GM18498 (cell line): ENCODE results near the gene SPAG9.

Source experiments
- ATAC-seq: cut with Tn5 transposase; IDR thresholded peaks from one replicate; pipeline ENCODE4 v1.9.1; 2021; ENCODE audit warnings: mild to moderate bottlenecking, moderate library complexity; ENCODE audit not compliant: unreplicated experiment

The SPAG9 gene, protein sequence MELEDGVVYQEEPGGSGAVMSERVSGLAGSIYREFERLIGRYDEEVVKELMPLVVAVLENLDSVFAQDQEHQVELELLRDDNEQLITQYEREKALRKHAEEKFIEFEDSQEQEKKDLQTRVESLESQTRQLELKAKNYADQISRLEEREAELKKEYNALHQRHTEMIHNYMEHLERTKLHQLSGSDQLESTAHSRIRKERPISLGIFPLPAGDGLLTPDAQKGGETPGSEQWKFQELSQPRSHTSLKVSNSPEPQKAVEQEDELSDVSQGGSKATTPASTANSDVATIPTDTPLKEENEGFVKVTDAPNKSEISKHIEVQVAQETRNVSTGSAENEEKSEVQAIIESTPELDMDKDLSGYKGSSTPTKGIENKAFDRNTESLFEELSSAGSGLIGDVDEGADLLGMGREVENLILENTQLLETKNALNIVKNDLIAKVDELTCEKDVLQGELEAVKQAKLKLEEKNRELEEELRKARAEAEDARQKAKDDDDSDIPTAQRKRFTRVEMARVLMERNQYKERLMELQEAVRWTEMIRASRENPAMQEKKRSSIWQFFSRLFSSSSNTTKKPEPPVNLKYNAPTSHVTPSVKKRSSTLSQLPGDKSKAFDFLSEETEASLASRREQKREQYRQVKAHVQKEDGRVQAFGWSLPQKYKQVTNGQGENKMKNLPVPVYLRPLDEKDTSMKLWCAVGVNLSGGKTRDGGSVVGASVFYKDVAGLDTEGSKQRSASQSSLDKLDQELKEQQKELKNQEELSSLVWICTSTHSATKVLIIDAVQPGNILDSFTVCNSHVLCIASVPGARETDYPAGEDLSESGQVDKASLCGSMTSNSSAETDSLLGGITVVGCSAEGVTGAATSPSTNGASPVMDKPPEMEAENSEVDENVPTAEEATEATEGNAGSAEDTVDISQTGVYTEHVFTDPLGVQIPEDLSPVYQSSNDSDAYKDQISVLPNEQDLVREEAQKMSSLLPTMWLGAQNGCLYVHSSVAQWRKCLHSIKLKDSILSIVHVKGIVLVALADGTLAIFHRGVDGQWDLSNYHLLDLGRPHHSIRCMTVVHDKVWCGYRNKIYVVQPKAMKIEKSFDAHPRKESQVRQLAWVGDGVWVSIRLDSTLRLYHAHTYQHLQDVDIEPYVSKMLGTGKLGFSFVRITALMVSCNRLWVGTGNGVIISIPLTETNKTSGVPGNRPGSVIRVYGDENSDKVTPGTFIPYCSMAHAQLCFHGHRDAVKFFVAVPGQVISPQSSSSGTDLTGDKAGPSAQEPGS (N-terminal part only)

DNA sequence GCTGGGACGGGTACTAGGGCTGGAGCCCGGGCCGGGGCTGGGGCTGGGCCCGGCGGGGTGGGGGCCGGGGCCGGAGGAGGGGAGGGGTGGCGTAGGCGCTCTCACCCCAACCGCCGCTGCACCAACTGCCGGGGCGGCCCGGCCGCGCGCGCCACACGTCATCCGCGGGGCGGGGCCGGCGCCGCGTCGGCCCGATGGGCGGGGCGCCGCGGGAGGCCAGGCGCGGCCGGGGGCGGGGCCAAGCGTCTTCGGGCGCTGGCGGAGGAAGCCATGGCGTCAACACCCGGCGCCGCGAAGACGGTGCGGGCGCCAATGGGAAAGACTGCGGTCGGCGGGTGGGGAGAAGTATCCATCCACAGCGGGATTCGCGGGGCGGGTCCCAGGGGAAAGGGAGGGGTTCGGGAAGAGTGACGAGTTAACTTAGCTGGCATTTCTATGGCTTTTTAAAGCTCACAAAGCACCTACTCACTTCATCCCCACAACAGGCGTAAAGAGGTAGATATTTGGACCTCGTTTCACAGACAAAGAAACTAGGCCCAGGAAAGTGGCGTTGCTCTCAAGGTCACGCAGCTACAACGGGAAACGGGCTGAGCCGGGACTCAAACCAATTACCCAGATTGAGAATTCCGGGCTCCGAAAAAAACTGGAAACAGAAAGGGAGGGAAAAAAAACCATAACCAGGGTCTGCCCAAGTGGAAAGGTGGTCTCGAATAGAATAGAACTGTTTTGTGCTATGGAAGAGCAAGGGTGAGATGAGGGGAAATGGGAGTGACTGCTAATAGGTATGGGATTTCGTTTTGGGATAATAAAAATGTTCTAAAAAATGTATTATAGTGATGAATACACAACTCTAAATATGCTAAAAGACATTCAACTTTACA, at the start of gene SPAG9:
Gene SPAG9, minus strand, starts transcription at position 130 of the 881 bp plus-strand sequence. CDS start 212 bp downstream, outside the sequence.
- peak; percentile 78 for ATAC-seq

DNA sequence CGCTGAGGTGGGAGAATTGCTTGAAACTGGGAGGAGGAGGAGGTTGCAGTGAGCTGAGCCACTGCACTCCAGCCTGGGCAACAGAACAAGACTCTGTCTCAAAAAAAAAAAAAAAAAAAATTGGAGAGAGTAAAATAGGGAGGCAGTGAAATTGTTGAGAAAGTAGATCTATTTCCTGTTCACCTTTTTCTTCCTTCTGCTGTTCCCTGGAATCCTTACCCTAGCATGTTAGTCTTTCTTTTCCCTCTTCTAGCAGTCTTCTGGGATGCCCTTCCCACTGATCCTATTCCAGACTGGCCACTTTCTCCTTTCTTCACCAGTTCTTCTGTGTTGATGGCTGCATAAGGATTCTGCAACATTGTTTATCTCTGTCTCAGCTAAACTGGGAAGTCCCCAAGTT, 48.7 kb upstream of the SPAG9 start:
- ATAC-seq: no peak

DNA sequence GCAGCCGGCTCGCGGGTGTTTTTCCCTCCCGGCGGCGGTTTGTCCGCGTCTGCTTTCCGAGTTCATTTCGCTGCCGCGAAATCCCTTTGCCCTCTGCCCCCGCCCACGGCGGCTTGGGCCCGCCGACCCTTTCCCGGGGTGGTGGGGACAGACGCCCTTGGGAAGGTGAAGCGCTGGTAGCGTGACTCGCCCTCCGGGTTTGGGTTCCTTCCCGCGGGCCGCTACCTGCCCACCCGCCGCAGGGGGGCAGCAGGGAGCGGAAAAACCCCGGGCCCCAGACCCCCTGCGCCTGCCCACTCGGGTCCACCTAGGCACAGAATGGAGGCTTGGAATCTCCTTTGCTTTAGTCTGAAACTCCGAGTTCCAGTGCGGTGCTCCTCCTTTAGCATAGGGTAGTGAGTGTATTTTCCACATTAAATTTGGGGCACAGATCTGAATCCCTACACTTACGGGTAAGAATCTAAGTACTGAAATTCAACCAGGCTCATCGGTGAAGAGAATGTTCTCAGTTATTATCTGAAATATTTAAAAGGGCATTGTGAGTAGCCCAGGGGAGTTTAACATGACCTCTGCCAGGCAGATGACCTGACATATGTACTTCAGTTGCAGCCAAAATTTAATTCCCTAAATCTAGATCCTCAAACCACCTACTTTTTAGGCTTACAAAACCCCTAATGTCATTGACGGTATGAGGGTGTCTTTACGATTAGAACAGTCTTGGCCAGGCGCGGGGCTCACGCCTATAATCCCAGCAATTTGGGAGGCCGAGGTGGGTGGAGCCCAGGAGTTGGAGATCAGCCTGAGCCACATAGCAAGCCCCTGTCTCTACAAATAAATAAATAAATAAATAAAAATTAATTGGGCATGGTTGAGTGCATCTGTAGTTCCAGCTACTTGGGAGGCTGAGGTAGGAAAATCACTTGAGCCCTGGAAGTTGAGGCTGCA, 46.6 kb upstream of the SPAG9 start:
- ATAC-seq: peak; percentile 48

DNA sequence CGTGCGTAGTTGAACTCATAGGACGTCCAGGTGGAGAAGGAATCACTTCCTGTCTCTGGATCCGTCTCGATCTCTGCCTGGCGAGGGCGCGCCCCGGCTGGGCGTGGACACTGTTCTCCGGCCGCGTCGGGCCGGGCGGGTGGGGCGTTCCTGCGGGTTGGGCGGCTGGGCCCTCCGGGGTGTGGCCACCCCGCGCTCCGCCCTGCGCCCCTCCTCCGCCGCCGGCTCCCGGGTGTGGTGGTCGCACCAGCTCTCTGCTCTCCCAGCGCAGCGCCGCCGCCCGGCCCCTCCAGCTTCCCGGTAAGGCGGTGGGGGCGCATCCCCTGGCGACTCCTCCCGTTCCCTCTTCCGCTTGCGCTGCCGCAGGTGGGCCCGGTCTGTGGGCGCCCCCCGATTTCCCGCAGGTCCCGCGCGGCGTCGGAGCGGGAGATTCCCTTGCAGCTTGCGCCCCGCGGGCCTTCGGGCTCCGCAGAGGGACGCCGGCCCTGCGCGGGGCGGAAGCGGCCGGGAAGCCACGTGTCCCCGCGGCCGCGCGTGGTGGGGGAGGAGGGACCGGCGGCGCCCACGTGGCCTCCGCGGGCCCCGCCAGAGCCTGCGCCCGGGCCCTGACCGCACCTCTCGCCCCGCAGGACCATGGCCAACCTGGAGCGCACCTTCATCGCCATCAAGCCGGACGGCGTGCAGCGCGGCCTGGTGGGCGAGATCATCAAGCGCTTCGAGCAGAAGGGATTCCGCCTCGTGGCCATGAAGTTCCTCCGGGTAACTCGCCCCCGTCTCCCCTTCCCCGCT, 45.7 kb upstream of the SPAG9 start, which contains the start of gene NME2:
Gene NME2, plus strand, starts transcription at position 214 of the 789 bp plus-strand sequence. Its CDS starts 420 bp downstream, at position 634.
- peak; percentile 92 for ATAC-seq

DNA sequence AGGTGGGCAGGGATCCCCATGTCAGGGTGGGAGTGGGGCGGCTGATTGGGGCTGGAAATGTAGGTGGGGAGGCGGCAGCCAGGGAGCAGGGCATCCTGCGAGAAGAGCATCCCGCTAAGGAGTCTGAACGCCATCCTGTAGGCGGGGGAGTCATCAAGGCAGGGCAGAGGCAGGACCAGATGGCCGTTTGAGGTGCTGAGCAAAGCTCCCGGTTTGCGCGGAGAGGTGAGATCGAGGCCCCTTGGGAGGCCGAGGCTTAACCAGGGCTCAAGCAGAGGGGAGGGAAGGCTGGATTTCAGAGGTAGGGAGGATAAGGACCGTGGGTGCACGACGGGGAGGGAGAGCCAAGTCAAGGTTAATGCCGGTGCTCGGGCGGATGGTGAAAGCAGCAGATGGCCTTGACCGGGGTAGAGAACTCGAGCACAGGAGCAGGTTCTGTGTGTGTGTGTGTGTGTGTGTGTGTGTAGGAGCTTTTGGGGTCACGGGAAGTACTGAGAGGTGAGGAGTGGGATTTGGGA, 45.1 kb upstream of the SPAG9 start:
- ATAC-seq: peak; percentile 24

DNA sequence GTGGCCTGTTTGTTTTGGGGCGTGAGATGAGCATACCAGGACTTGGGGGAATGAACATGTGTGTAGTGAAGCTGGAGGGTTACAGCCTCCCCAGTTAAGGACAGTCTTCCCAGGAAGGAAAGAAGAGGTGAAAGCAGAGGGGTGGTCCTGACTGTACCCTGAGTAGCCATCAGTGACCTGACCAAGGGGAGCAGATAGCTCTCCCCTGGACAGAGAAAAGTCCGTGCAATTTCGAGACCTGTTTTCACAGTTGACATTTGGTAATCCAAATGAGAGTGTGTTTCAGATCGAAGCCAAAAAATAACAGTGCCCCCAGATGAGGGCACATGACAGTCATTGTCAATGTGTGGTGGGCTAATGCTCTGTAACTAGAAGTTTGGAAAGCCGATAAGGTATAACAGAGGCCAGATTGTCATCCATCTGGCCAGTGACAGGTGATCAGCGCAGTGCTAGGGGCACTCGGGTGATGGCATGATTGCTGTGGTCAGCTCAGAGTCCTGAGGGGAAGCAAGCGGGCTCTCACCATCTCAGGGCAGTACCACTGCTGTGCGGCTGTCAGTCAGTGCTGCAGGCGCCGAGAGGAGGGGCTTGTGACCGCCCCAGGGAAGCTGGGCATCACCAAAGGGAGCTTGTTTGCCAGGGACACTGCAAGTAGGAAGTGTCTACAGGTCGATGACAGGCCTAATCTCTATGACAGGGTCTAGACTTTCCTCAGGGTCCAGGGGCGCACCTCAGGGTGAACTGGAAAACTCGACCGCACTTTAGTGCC, 44.4 kb upstream of the SPAG9 start:
- ATAC-seq: no peak

DNA sequence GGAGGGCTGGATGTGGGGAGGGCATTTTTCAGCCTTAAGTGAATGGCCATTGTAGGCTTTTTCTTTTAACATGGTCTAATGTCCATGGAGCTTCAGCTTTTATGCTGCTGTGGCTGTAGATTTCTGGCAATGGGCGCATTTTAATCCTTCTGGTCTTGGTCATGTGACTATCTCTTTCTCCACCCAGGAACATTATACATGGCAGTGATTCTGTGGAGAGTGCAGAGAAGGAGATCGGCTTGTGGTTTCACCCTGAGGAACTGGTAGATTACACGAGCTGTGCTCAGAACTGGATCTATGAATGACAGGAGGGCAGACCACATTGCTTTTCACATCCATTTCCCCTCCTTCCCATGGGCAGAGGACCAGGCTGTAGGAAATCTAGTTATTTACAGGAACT, 40.9 kb upstream of the SPAG9 start:
- no peak for ATAC-seq

DNA sequence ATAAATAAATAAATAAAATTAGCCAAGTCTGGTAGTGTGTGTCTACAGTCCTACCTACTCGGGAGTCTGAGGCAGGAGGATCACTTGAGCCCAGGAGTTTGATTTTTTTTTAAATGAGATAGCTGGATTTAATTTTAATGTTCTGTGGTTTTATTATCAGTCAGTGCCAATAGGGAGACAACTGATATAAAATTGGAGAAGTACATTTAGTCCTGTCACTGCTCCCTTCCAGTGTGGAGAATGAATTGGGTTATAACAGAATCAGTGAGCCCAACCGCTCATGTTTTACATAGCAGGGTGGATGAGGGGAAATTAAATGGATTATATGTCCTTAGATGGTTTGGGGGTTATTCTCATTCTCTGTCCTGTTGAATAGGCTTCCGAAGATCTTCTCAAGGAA, 38.9 kb upstream of the SPAG9 start:
- ATAC-seq: no peak

DNA sequence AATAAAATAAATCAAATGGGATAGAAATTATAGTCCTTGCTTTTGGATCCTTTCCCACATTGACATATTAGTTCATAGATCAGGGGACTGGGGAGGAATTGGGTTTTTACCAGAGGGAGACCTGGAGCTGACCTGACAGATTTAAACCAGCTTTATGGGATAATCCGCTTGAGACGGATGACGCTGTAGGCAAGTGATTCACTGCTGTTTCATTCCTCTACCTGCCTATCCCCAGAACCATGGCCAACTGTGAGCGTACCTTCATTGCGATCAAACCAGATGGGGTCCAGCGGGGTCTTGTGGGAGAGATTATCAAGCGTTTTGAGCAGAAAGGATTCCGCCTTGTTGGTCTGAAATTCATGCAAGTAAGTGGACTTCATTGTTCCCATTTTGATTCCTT, 34.7 kb upstream of the SPAG9 start:
- ATAC-seq: no peak

DNA sequence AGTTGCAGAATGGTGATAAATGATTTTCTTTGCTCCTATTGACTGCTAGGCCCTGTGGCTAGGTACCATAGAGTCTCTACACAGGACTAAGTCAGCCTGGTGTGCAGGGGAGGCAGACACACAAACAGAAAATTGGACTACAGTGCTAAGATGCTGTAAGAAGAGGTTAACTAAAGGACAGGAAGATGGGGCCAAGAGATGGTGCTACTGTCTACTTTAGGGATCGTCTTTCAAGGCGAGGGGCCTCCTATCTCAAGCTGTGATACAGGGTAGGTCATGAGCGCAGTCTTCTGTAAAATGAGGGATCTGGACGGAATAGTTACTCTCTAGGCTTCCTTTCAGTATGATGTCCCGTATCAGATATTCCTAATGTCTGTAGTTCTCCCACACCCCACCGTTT, 33.5 kb upstream of the SPAG9 start:
- peak; percentile 1 for ATAC-seq

DNA sequence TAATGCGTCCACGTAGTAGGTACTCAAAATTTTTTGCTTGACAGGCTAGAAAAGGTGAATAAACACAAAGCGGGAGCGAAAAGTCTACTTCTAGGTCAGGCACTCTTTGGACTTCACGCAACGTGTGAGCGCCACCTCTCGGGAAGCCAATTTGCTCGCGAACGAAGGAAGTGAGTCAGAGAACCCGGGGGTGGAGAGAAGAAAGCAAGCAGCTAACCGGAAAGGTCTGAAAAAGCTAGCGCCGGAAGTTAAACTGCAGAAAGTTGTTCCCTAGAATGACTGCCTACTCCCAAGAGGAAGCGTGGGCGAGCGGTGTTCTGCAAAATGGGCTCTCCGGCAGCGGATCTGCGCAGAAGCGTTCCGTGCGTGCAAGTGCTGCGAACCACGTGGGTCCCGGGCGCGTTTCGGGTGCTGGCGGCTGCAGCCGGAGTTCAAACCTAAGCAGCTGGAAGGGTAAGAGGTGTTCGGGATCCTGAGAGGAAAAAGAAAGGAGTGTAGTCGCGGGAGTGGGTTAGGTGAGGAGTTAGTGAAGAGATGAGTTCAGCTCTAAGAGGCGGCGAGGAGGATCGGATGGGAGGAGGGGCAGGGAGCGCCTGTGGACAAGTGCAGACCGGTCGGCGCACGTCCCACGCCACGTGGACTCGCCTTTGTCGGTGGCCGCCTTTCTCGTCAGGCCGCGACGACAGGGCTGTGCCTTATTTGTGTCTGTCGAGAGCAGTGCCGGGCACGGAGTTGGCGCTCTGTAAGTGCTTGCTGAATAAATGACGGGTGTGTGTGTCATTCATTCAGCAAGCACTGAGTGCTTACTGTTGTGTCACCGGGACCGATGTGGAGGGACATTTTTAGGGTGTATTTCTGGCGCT, 32.8 kb upstream of the SPAG9 start, which contains the start of gene NME1:
Gene NME1, plus strand, starts transcription at position 350 of the 863 bp plus-strand sequence. CDS start 2,096 bp downstream, outside the sequence.
- peak; percentile 89 for ATAC-seq

DNA sequence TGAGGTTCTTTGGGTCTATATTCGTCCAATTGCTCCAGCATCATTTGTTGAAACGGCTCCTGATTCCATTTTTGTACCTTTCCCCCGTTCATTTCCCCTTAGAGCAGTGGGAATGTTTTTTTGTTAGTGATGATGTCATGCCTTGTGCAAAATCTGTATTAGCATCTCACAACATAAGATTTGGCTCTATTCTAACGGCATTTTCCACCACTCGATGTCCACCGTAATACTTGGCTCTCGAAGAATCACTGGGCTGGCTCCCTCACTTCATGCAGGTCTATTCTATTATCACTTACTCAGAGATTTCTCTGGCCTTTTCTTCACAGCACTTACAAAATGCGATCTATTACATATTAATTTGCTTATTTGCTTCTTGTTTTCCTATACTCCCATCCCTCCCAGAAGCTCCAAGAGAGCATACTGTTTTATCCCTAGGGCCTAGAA, 32.1 kb upstream of the SPAG9 start:
- ATAC-seq: peak; percentile 0

DNA sequence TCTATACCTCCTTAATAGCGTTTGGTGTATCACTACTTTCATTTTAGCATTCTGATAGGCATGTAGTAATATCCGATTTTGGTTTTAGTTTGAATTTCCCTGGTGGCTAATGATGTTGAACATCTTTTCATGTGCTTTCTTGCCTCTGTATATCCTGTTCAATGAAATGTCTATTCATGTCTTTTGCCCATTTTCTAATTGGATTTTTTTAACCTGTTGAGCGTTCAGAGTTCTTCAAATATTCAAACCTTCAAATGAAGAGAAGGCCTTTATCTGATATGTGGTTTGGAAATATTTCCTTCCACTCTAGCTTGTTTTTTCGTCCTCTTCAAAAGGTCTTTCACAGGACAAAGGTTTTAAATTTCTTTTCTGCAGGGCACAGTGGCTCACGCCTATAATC, 30.3 kb upstream of the SPAG9 start:
- ATAC-seq: no peak

DNA sequence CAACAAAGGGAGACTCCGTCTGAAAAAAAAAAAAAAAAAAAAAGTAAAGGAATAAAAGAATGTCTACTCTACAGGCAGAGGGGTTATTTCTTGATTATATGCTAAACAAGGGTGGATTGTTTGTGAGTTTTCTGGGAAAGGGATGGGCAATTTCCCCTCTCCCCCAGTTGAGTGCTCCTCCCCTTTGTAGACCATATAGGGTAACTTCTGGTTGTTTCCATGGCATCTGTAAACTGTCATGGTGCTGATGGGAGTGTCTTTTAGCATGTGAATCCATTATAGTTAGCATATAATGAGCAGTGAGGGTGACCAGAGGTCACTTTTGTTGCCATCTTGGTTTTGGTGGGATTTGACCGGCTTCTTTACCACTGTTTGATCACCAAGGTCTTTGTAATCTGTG, 28.5 kb upstream of the SPAG9 start:
- ATAC-seq: no peak

DNA sequence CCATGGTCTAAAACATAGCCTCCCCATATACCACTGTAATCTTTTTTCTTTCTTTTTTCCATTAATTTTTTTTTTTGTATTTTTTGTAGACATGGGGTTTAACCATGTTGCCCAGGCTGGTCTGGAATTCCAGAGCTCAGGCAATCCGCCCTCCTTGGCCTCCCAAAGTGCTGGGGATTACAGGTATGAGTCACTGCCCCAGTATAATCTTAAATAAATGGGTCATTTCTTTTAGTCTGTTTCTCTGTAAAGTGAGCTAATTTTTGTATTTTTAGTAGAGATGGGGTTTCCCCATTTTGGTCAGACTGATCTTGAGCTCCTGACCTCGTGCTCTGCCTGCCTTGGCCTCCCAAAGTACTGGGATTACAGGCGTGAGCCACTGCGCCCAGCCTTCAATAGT, 27.0 kb upstream of the SPAG9 start:
- ATAC-seq: no peak
